ENCODE measurements around the gene PFN3.

PFN3 gene

GRCh38 chr5:177383181-177383580 lies 17.3 kb downstream of the PFN3 start:
- no peak for DNase-seq (ENCODE audit: low spot score)
- no peak for TF ChIP-seq CTCF (conservative IDR thresholded peaks at IDR 0.05; ENCODE audit: low read depth)
- POLR2A ChIA-PET (ENCODE audit: low non-redundant PET): no interaction called here
- CTCF ChIA-PET: interaction anchor here (1.0 to 1.3 kb wide), 4 partner anchors 12 to 63 kb away, joined by 3 to 11 read pairs (median 7); no protein-coding TSS in a partner anchor
- no peak overlapping the region for H3K27ac ChIP-seq

GRCh38 chr5:177382423-177383029 lies 17.9 kb downstream of the PFN3 start:
- no peak for TF ChIP-seq CTCF (conservative IDR thresholded peaks at IDR 0.05; ENCODE audit: low read depth)
- DNase-seq (ENCODE audit: low spot score): no peak
- CTCF ChIA-PET: interaction anchor here (0.6 to 1.3 kb wide), 5 partner anchors 11 to 268 kb away, joined by 3 to 11 read pairs (median 7); no protein-coding TSS in a partner anchor
- POLR2A ChIA-PET (ENCODE audit: low non-redundant PET): no interaction called here
- H3K27ac ChIP-seq: no peak overlapping the region

- ChIA-PET POLR2A (ENCODE audit: low non-redundant PET) (no interaction called here), CTCF (no interaction called here)
- DNase-seq (ENCODE audit: low spot score): no peak
- H3K27ac ChIP-seq: no peak overlapping the region
- TF ChIP-seq CTCF (conservative IDR thresholded peaks at IDR 0.05; ENCODE audit: low read depth): no peak
Observed at GRCh38 chr5:177380805-177381126, 19.7 kb downstream of the PFN3 start.

GRCh38 chr5:177378884-177379883 lies 21.3 kb downstream of the PFN3 start:
- no peak overlapping the region; the same call in 1 of the 2 replicates for H3K27ac ChIP-seq
- CTCF ChIA-PET: interaction anchor here (0.5 to 2.4 kb wide), 8 partner anchors 9 to 352 kb away, joined by 3 to 8 read pairs (median 3); no protein-coding TSS in a partner anchor
- no peak for TF ChIP-seq CTCF (conservative IDR thresholded peaks at IDR 0.05; ENCODE audit: low read depth)
- POLR2A ChIA-PET (ENCODE audit: low non-redundant PET): interaction anchor here (0.6 kb wide), 1 partner anchor 30 kb away, joined by 7 read pairs; no protein-coding TSS in a partner anchor
- DNase-seq (ENCODE audit: low spot score): peak; percentile 75

- POLR2A ChIA-PET (ENCODE audit: low non-redundant PET): interaction anchor here (0.6 to 0.8 kb wide), 2 partner anchors 10 to 11 kb away, joined by 3 to 5 read pairs; no protein-coding TSS in a partner anchor
- DNase-seq (ENCODE audit: low spot score): no peak
- no peak for TF ChIP-seq CTCF (conservative IDR thresholded peaks at IDR 0.05; ENCODE audit: low read depth)
- H3K27ac ChIP-seq: peak overlapping the region; percentile 1; the same call in 1 of the 2 replicates
- CTCF ChIA-PET: interaction anchor here (0.5 to 2.4 kb wide), 8 partner anchors 9 to 590 kb away, joined by 3 to 8 read pairs (median 3); no protein-coding TSS in a partner anchor
Observed at GRCh38 chr5:177377851-177378776, 22.3 kb downstream of the PFN3 start.
